ENCODE results near the gene GPLD1.
"Not testable (repeated sequence)": the region's sequence is repeated elsewhere in the genome, so short reads cannot be mapped to it uniquely, and the experiment has no call there.

GPLD1 gene, protein sequence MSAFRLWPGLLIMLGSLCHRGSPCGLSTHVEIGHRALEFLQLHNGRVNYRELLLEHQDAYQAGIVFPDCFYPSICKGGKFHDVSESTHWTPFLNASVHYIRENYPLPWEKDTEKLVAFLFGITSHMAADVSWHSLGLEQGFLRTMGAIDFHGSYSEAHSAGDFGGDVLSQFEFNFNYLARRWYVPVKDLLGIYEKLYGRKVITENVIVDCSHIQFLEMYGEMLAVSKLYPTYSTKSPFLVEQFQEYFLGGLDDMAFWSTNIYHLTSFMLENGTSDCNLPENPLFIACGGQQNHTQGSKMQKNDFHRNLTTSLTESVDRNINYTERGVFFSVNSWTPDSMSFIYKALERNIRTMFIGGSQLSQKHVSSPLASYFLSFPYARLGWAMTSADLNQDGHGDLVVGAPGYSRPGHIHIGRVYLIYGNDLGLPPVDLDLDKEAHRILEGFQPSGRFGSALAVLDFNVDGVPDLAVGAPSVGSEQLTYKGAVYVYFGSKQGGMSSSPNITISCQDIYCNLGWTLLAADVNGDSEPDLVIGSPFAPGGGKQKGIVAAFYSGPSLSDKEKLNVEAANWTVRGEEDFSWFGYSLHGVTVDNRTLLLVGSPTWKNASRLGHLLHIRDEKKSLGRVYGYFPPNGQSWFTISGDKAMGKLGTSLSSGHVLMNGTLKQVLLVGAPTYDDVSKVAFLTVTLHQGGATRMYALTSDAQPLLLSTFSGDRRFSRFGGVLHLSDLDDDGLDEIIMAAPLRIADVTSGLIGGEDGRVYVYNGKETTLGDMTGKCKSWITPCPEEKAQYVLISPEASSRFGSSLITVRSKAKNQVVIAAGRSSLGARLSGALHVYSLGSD

DNA sequence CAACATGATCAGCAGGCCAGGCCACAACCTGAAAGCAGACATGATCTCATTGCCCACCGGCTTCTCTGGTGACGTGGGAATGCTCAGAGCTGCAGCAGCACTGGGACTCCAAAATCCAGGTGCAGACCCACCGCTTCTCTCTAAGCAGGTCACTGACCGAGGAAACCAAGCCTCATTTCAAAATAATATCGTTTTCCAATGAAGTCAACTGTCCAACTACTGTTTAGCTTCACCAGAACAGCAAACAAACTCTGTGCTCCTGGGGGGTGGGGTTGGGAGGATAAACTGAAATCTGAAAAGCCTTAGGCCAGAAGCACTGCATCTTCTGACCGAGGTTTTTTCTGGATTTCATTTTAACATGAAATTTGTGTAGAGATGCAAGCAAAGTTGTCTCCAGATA lies at the start of gene GPLD1:
Gene GPLD1, minus strand, starts transcription at position 109 of the 400 bp plus-strand sequence. Its CDS starts 67 bp downstream, at position 42.
- DNase-seq (ENCODE audit: low read depth in 2 of 2, low spot score in 1 of 2) = no peak

GRCh38 chr6:24537771-24538385 lies 48.5 kb upstream of the GPLD1 start:
- DNase-seq (ENCODE audit: low read depth in 2 of 2, low spot score in 1 of 2) = no peak

- DNase-seq (ENCODE audit: low read depth in 2 of 2, low spot score in 1 of 2) = no peak
These were observed 47.8 kb upstream of the GPLD1 start for GRCh38 chr6:24537082-24537699.

DNA sequence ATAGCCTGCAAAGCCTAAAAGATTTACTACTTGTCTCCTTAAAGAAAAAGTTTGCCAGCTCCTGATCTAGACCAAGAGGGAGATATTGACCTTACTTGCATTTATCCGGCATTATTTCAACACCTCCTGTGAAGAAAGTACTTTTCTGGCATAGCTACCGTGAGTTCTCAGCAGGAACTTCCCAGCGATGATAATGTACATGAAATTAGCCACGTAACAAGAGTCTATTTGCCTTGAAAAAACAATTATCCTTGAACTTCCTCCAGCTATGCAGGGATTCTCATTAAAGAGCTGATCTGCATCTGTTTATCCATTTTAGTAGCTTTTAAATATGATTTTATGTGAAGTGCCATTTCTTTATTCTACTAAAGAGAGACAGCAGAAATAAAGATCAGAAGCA lies 47.1 kb upstream of the GPLD1 start:
- no peak for DNase-seq (ENCODE audit: low read depth in 2 of 2, low spot score in 1 of 2)

DNA sequence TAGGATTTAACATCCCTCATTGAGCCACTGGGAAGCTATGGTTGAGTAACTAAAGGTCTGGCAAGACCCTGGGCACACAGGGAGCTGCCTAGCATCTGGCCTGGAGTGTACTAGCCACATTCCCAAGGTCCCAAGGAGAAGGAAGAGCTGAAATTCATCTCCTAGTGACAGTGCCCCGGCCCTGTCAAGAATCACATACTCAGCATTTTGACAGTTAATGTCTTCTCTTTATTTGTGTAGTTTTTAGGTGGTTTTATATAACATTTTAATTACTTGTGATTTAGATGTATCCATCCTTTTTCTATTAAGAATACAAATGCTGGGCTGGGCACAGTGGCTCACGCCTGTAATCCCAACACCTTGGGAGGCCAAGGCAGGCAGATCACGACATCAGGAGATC lies 45.8 kb upstream of the GPLD1 start:
- DNase-seq (ENCODE audit: low read depth in 2 of 2, low spot score in 1 of 2) = no peak

- DNase-seq (ENCODE audit: low read depth in 2 of 2, low spot score in 1 of 2) = no peak
These were observed 45.0 kb upstream of the GPLD1 start for GRCh38 chr6:24534329-24534728.

GRCh38 chr6:24529985-24530384 lies 40.6 kb upstream of the GPLD1 start:
- DNase-seq (ENCODE audit: low read depth in 2 of 2, low spot score in 1 of 2) = no peak

GRCh38 chr6:24524805-24525204 lies 35.4 kb upstream of the GPLD1 start:
- DNase-seq (ENCODE audit: low read depth in 2 of 2, low spot score in 1 of 2) = no peak

DNA sequence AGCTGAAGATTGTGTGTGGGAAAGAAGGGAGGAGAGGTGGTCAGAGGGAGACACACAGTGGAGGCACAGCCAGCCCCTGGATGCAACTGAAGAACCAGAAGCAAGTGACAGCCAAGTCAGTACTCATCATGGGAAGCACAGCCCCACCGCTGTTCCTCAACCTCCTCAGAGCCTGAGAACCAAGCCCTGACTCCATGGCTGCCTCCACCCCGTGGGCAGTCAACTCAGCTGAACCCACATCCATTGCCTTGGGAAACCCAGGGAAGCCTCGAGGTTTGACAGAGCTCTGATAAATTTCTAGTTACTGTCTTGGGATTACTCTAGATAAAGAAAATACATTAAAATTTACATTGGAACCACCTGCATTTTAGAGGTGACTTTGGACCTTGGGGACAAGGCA lies 35.0 kb upstream of the GPLD1 start:
- no peak for DNase-seq (ENCODE audit: low read depth in 2 of 2, low spot score in 1 of 2)

GRCh38 chr6:24522228-24523176 lies 33.1 kb upstream of the GPLD1 start:
- no peak for DNase-seq (ENCODE audit: low read depth in 2 of 2, low spot score in 1 of 2)

DNA sequence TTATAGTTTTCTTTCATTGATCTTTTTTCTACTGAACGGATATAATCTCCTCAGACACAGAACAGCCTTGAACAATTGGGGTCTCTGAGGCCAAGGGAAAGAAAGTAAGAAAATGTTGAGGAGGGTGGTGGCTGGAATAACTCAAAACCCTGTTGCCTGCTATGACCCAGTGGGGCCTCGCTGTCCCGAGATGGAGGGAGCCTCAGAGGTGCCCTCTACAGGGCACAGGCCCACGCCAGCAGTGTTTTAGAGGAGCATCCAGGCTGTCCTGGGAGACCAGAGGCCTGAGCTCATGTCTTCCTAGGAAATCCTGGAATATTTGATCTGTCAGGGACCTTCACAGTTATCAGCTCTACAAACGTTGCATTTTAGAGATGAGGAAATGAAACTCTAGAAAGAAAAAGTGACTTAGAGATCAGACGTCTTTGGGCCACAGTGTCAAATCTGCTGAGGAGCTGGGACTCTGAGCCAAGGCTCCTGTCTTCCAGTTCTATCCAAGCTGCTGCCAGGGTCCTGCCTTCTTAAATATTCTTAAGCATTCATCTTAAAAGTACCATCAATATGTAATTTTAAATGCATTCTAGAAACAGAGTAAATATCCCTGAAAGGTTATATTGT lies 31.7 kb upstream of the GPLD1 start:
- DNase-seq (ENCODE audit: low read depth in 2 of 2, low spot score in 1 of 2) = peak in 1 of 2 donors; percentile 2

GRCh38 chr6:24517659-24518543 lies 28.5 kb upstream of the GPLD1 start:
- DNase-seq (ENCODE audit: low read depth in 2 of 2, low spot score in 1 of 2) = no peak

DNA sequence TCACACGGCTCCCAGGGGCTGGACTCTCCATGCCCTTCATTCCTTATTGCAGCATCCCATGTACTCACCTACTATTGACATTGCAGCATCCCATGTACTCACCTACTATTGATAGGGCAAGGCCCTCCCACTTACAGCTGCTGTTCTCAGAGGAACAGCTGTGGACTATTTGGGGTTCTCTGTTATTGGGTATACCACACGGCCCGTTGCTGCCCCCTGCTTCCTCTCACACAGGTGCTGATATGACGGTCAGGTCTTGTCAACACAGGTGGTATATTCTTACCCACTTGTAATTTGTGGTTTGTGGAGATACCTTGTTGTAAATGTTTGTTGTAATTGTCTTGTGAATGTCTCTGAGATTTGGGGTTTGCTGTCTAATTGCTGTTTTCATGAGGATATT lies 24.2 kb upstream of the GPLD1 start:
- no peak for DNase-seq (ENCODE audit: low read depth in 2 of 2, low spot score in 1 of 2)

DNA sequence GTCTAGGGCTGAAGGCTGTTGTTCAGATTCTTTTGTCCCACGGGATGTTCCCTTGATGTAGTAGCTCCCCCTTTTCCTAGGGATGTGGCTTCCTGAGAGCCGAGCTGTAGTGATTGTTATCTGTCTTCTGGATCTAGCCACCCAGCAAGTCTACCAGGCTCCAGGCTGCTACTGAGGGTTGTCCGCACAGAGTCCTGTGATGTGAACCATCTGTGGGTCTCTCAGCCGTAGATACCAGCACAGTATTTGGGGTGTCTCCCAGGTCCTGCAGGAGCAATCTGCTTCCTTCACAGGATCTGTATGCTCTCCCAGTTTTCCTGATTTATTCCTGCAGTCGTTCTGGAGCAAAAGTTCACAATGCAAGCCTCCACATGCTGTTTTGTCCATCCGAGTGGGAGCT lies 22.6 kb upstream of the GPLD1 start:
- DNase-seq (ENCODE audit: low read depth in 2 of 2, low spot score in 1 of 2) = not testable (repeated sequence)

DNA sequence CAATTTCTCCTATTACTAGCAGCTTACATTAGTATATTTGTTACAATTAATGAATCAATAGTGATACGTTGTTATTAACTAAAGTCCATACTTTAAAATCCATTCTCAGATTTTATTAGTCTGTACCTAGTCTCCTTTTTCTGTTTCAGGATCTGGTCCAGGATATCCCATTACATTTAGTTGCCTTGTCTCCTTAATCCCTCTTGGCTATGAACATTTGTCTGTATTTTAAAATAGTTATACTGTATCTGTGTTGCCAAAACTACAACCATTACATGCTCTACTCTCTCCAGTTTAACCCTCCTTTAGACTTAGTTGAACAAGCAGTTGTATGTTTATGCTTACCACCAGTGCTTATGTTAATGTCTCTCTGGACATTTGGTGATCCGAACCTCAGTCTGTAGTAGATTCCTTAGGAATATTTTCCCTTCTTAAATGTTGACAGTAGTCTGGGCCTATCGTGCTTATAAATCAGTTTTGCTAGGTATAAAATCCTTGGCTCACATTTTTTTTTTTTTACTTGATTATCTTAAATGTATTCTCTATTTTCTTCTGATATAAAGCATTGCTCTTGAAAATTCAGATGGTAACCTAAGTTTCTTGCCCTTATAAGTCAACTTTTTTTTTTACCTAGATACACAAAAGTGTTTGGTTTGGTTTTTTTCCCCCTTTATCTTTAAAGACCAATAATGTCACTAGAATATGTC lies 17.6 kb upstream of the GPLD1 start:
- no peak for DNase-seq (ENCODE audit: low read depth in 2 of 2, low spot score in 1 of 2)

GRCh38 chr6:24504649-24505586 lies 15.5 kb upstream of the GPLD1 start:
- DNase-seq (ENCODE audit: low read depth in 2 of 2, low spot score in 1 of 2) = no peak

- no peak for DNase-seq (ENCODE audit: low read depth in 2 of 2, low spot score in 1 of 2)
These were observed 14.9 kb upstream of the GPLD1 start for GRCh38 chr6:24504287-24504648.

All from stimulated activated CD8-positive, alpha-beta memory T cell treated with anti-CD3 and anti-CD28 coated beads, Interleukin-4, amount 100 ng/mL, for 1 hour (primary cell).